Measurements from ENCODE around the gene MEGF6.

MEGF6 gene

GRCh38 chr1:3611170-3612019 lies at the start of gene MEGF6:
TSS of gene MEGF6 (minus strand) at chr1:3611508. CDS start at chr1:3611268, 240 bp downstream.
- DNase-seq = peak; percentile 91

- no peak for DNase-seq
Observed at GRCh38 chr1:3660704-3661103, 49.4 kb upstream of the MEGF6 start.

GRCh38 chr1:3659093-3659492 lies 47.8 kb upstream of the MEGF6 start:
- DNase-seq = no peak

- DNase-seq = no peak
Observed at GRCh38 chr1:3658231-3658615, 46.9 kb upstream of the MEGF6 start.

GRCh38 chr1:3657578-3658230 lies 46.4 kb upstream of the MEGF6 start:
- DNase-seq = no peak

GRCh38 chr1:3657096-3657475 lies 45.8 kb upstream of the MEGF6 start:
- no peak for DNase-seq

- no peak for DNase-seq
Observed at GRCh38 chr1:3656450-3657095, 45.3 kb upstream of the MEGF6 start.

- DNase-seq = no peak
Observed at GRCh38 chr1:3654549-3655281, 43.4 kb upstream of the MEGF6 start.

GRCh38 chr1:3653286-3653618 lies 41.9 kb upstream of the MEGF6 start:
- no peak for DNase-seq

GRCh38 chr1:3652548-3653285 lies 41.4 kb upstream of the MEGF6 start:
- peak; percentile 29 for DNase-seq

GRCh38 chr1:3651930-3652547 lies 40.7 kb upstream of the MEGF6 start, which contains the start of gene TP73:
TSS of gene TP73 (plus strand) at chr1:3652516. CDS start at chr1:3682366, 29,850 bp downstream.
- peak; percentile 66 for DNase-seq

- DNase-seq = no peak
Observed at GRCh38 chr1:3651026-3651929, 40.0 kb upstream of the MEGF6 start.

- DNase-seq = no peak
Observed at GRCh38 chr1:3650248-3651025, 39.1 kb upstream of the MEGF6 start.

GRCh38 chr1:3649342-3650247 lies 38.3 kb upstream of the MEGF6 start, which contains the start of gene WRAP73:
TSS of gene WRAP73 (minus strand) at chr1:3650103. CDS start at chr1:3649999, 104 bp downstream.
- peak; percentile 91 for DNase-seq

GRCh38 chr1:3646596-3646995 lies 35.3 kb upstream of the MEGF6 start:
- no peak for DNase-seq

- DNase-seq = no peak
Observed at GRCh38 chr1:3645666-3646355, 34.5 kb upstream of the MEGF6 start.

GRCh38 chr1:3645247-3645646 lies 33.9 kb upstream of the MEGF6 start:
- DNase-seq = no peak

- no peak for DNase-seq
Observed at GRCh38 chr1:3644273-3644672, 33.0 kb upstream of the MEGF6 start.

Data from NCI-H1105 (cell line).